ENCODE data around the gene RNF157. TPM values are rescaled to one million over a fixed set of nuclear protein-coding genes. Genes with fewer than 3 reads are reported as not detected.

The RNF157 gene
- total and polyA plus RNA-seq, 2 of the 13 experiments (the other 11 are each of a cell fraction or from before 2014, with no cell fraction given) = 0.44 to 1.5 TPM

- TF ChIP-seq ARID4A (CRISPR knock-in tag; IDR thresholded peaks at IDR 0.05; ENCODE audit: borderline replicate concordance) (peak; percentile 49; the same call in 1 of the 2 replicates), RNF2 (conservative IDR thresholded peaks at IDR 0.05; ENCODE audit: low read depth) (peak; percentile 70), RARG (CRISPR knock-in tag; IDR thresholded peaks at IDR 0.05; ENCODE audit: low read depth) (no peak), ZNF883 (CRISPR knock-in tag; IDR thresholded peaks at IDR 0.05; ENCODE audit: not compliant biosample characterization) (no peak), MLXIP (CRISPR knock-in tag; IDR thresholded peaks at IDR 0.05; ENCODE audit: borderline replicate concordance) (no peak), PHF21A (CRISPR knock-in tag; IDR thresholded peaks at IDR 0.05) (peak; percentile 30; the same call in 1 of the 2 replicates), ZNF646 (CRISPR knock-in tag; IDR thresholded peaks at IDR 0.05) (peak; percentile 46; the same call in 1 of the 2 replicates), CSRNP2 (CRISPR knock-in tag; conservative IDR thresholded peaks at IDR 0.05; ENCODE audit: low read depth) (no peak)
- TF ChIP-seq, protein P1, sequence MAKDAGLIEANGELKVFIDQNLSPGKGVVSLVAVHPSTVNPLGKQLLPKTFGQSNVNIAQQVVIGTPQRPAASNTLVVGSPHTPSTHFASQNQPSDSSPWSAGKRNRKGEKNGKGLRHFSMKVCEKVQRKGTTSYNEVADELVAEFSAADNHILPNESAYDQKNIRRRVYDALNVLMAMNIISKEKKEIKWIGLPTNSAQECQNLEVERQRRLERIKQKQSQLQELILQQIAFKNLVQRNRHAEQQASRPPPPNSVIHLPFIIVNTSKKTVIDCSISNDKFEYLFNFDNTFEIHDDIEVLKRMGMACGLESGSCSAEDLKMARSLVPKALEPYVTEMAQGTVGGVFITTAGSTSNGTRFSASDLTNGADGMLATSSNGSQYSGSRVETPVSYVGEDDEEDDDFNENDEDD (CRISPR knock-in tag; IDR thresholded peaks at IDR 0.05; ENCODE audit: borderline replicate concordance) = peak; percentile 54; the same call in 1 of the 2 replicates
These were observed 58.1 kb downstream of the RNF157 start (continued) for GRCh38 chr17:76182016-76182764.
